Gastrocnemius medialis (tissue), 4 donors: ENCODE data around the gene SYPL1.

Experiments
- CTCF ChIP-seq, 5 experiments: fragments of 450-650 bp in 3 of 5; fragments of 200-600 bp in 2 of 5; sonication (generic) in 2 of 5; IDR thresholded peaks in 4 of 5; conservative IDR thresholded peaks in 1 of 5; 1 replicate in 4 of 5; 2 replicates in 1 of 5; pipeline ENCODE4 v1.5.1; 2016 to 2019; ENCODE audit warnings: antibody characterized with exemption in 5 of 5, mild to moderate bottlenecking in 3 of 5, moderate library complexity in 3 of 5
- POLR2A ChIP-seq, 2 donors: fragments of 450-650 bp; IDR thresholded peaks; one replicate each; pipeline ENCODE4 v1.6.1; 2017; ENCODE audit warnings: antibody characterized with exemption in 2 of 2, mild to moderate bottlenecking in 2 of 2, moderate library complexity in 2 of 2

GRCh38 chr7:106088014-106088413 is 24.1 kb downstream of the SYPL1 start:
- TF ChIP-seq CTCF (IDR thresholded peaks at IDR 0.05 in 4 of 5, conservative IDR thresholded peaks at IDR 0.05 in 1 of 5), result no peak
- TF ChIP-seq POLR2A (IDR thresholded peaks at IDR 0.05), result no peak
